Right lobe of liver (tissue), 4 donors: Measurements from ENCODE around the gene XCL1.
"Not testable (repeated sequence)": the region's sequence is repeated elsewhere in the genome, so short reads cannot be mapped to it uniquely, and the experiment has no call there.

Experiments
- CTCF ChIP-seq, 4 donors: fragments of 200-600 bp in 3 of 4; fragments of 450-650 bp in 1 of 4; IDR thresholded peaks; one replicate each; pipeline versions ENCODE4 v1.5.1 to v1.8.0; 2016 to 2022; ENCODE audit warnings: antibody characterized with exemption in 4 of 4, mild to moderate bottlenecking in 2 of 4
- POLR2A ChIP-seq: fragments of 450-650 bp; IDR thresholded peaks from one replicate; pipeline ENCODE4 v1.6.1; 2017; ENCODE audit warnings: antibody characterized with exemption, mild to moderate bottlenecking
- donor health status: DM: no; HTN: no; CAD: no.
- donor health status: DM: no; HTN: no; CAD: no.
- donor health status: DM: no; HTN: yes; CAD: no.

GRCh38 chr1:168540798-168541197 is 35.6 kb upstream of the XCL1 start:
- not testable (repeated sequence) for TF ChIP-seq POLR2A; CTCF (IDR thresholded peaks at IDR 0.05)
